Panc1 (cell line): ENCODE results near the gene ADAM12. TPM values are rescaled to one million over a fixed set of nuclear protein-coding genes. Genes with fewer than 3 reads are reported as not detected.

Source experiments
- ATAC-seq: fragments of 200-7000 bp; cut with Tn5 transposase; 2 replicates; pipeline ENCODE4 v1.9.1; 2020; ENCODE audit warnings: mild to moderate bottlenecking, moderate library complexity
- BruUV-seq: library from RNA; stranded (reverse); fragments of 400-500 nt; replicated peaks from 2 replicates; lab custom pipeline; 2021; lab: Mats Ljungman, UMichigan
- CTCF ChIA-PET: fragments of 300-600 bp; sonication (Branson Sonifier 250); formaldehyde crosslinking; loops from one replicate; lab custom pipeline; 2022; ENCODE audit warnings: antibody characterized with exemption; lab: Charles Lee
- POLR2A ChIA-PET: fragments of 300-600 bp; sonication (Branson Sonifier 250); formaldehyde crosslinking; loops from one replicate; lab custom pipeline; 2022; ENCODE audit warnings: antibody characterized with exemption; lab: Charles Lee
- DNase-seq: peaks from one replicate; pipeline ENCODE4 v3.0.0-alpha.2; 2010; ENCODE audit warnings: low read depth, low spot score
- H3K27ac ChIP-seq: 2 replicates; pipeline ENCODE4 v1.5.1; 2011; ENCODE audit warnings: mild to moderate bottlenecking, low read length, inconsistent platforms
- H3K27me3 ChIP-seq: fragments of 200-500 bp; sonication (Bioruptor generic); 2 replicates; pipeline ENCODE4 v1.6.0; 2014; ENCODE audit warnings: low read length, inconsistent platforms; ENCODE audit not compliant: control insufficient read depth, insufficient read depth
- H3K36me3 ChIP-seq: fragments of 200-500 bp; sonication (Bioruptor generic); 2 replicates; pipeline ENCODE4 v1.5.1; 2014; ENCODE audit warnings: inconsistent platforms, mild to moderate bottlenecking, low read length, moderate library complexity; ENCODE audit not compliant: control insufficient read depth, insufficient read depth
- H3K4me1 ChIP-seq: 2 replicates; pipeline ENCODE4 v1.5.1; 2011; ENCODE audit warnings: inconsistent platforms, mild to moderate bottlenecking, low read length, moderate library complexity; ENCODE audit not compliant: control insufficient read depth, insufficient read depth
- H3K4me3 ChIP-seq, 2 experiments: 2 replicates each; pipeline ENCODE4 v1.5.1; 2011 to 2012; ENCODE audit warnings: low read depth in 2 of 2, low read length in 2 of 2, mild to moderate bottlenecking in 2 of 2, inconsistent platforms in 1 of 2, moderate library complexity in 1 of 2
- H3K9me3 ChIP-seq: fragments of 200-500 bp; sonication (Bioruptor generic); 2 replicates; pipeline ENCODE4 v1.5.1; 2014; ENCODE audit warnings: low read depth, mild to moderate bottlenecking, inconsistent platforms, low read length, moderate library complexity; ENCODE audit not compliant: control insufficient read depth, insufficient read depth
- CTCF ChIP-seq: fragments of 450-650 bp; IDR thresholded peaks from 2 replicates; pipeline ENCODE4 v1.5.1; 2017; ENCODE audit warnings: mild to moderate bottlenecking
- POLR2AphosphoS5 ChIP-seq: IDR thresholded peaks from 2 replicates; pipeline ENCODE4 v1.6.1; 2012; ENCODE audit warnings: mild to moderate bottlenecking, low read depth, low read length, moderate library complexity
- REST ChIP-seq, 2 experiments: IDR thresholded peaks; 2 replicates each; pipeline ENCODE4 v1.6.1; 2011 to 2012; ENCODE audit warnings: low read depth in 2 of 2, control low read depth in 1 of 2, low read length in 1 of 2, mild to moderate bottlenecking in 1 of 2, moderate library complexity in 1 of 2; ENCODE audit not compliant: insufficient read depth in 1 of 2
- SIN3A ChIP-seq: IDR thresholded peaks from 2 replicates; pipeline ENCODE4 v1.6.1; 2012; ENCODE audit warnings: low read depth, mild to moderate bottlenecking, low read length, moderate library complexity, borderline replicate concordance; ENCODE audit not compliant: insufficient read depth
- TCF7L2 ChIP-seq: IDR thresholded peaks from 2 replicates; pipeline ENCODE4 v1.6.1; 2011; ENCODE audit warnings: mild to moderate bottlenecking, low read depth, low read length, inconsistent platforms
- in situ Hi-C: cut with HindIII; loops from 2 replicates; pipeline ENCODE4 v1.10.0; 2016; ENCODE audit warnings: low sequenced_read_pairs, low pct_unique_long_range_greater_than_20kb
- intact Hi-C: fragments of 100-400 bp; cut with micrococcal nuclease; formaldehyde crosslinking; loops from one replicate; pipeline ENCODE4 v1.10.0; 2022; ENCODE audit not compliant: unreplicated experiment
- total RNA-seq: library from RNA; stranded (reverse); gene quantifications from one replicate; pipeline ENCODE4 v1.2.1, GENCODE V29; 2021; ENCODE audit not compliant: unreplicated experiment

The ADAM12 gene
- total RNA-seq, 1 experiment from 2014 or later: 0.10 TPM

- Histone ChIP-seq H3K4me3 (no peak overlapping the region), H3K9me3 (no peaks in the 10 kb centered on the region), H3K4me1 (no peaks in the 10 kb centered on the region), H3K36me3 (no peaks in the 10 kb centered on the region), H3K27ac (no peak overlapping the region), H3K27me3 (no peaks in the 10 kb centered on the region)
- in situ Hi-C loops (no loop called here), intact Hi-C loops (no loop called here)
- BruUV-seq: no TSS peak
- POLR2A ChIA-PET: no interaction called here
- ATAC-seq: no peak
- CTCF ChIA-PET: no interaction called here
- DNase-seq: no peak
- TF ChIP-seq POLR2AphosphoS5 (no peak), TCF7L2 (no peak), CTCF (no peak), SIN3A (no peak), REST (IDR thresholded peaks at IDR 0.05; ENCODE audit: insufficient read depth in 1 of 2, low read depth in 2 of 2, low read length in 1 of 2) (no peak)
These were observed 276.8 kb downstream of the ADAM12 start for GRCh38 chr10:126111516-126111915.

- intact Hi-C loops: no loop called here
- POLR2A ChIA-PET: no interaction called here
- DNase-seq (no peak), ATAC-seq (no peak)
- CTCF ChIA-PET: no interaction called here
- no TSS peak for BruUV-seq
- H3K27ac ChIP-seq: no peak overlapping the region
- in situ Hi-C loops: no loop called here
- H3K4me1 ChIP-seq: no peaks in the 10 kb centered on the region
- TF ChIP-seq POLR2AphosphoS5 (no peak), CTCF (no peak), REST (IDR thresholded peaks at IDR 0.05; ENCODE audit: insufficient read depth in 1 of 2, low read depth in 2 of 2, low read length in 1 of 2) (no peak), TCF7L2 (no peak), SIN3A (no peak)
- H3K4me3 ChIP-seq: no peak overlapping the region
- H3K36me3 ChIP-seq: no peaks in the 10 kb centered on the region
- H3K9me3 ChIP-seq: no peaks in the 10 kb centered on the region
- H3K27me3 ChIP-seq: no peaks in the 10 kb centered on the region
These were observed 277.6 kb downstream of the ADAM12 start for GRCh38 chr10:126110489-126111180.
